GM21526 (cell line): Measurements from ENCODE around the gene GDF2.

ENCODE experiments used
- ATAC-seq: cut with Tn5 transposase; IDR thresholded peaks from one replicate; pipeline ENCODE4 v1.9.1; 2021; ENCODE audit warnings: moderate library complexity; ENCODE audit not compliant: unreplicated experiment, low FRiP score

Gene GDF2

GRCh38 chr10:47322300-47323061 is at the start of gene GDF2:
GDF2 (plus strand) TSS chr10:47322454; CDS start chr10:47322669, 215 bp downstream.
- no peak for ATAC-seq

GRCh38 chr10:47276071-47276470 is 46.2 kb upstream of the GDF2 start:
- no peak for ATAC-seq

- ATAC-seq: no peak
Observed at GRCh38 chr10:47276576-47277351, 45.5 kb upstream of the GDF2 start.

- ATAC-seq: no peak
Observed at GRCh38 chr10:47277352-47278151, 44.7 kb upstream of the GDF2 start.

GRCh38 chr10:47278152-47278473 is 44.1 kb upstream of the GDF2 start:
- ATAC-seq: no peak

GRCh38 chr10:47278720-47279119 is 43.5 kb upstream of the GDF2 start:
- ATAC-seq: no peak

GRCh38 chr10:47279276-47279675 is 43.0 kb upstream of the GDF2 start:
- no peak for ATAC-seq

GRCh38 chr10:47282005-47282656 is 40.1 kb upstream of the GDF2 start:
- ATAC-seq: no peak

- no peak for ATAC-seq
Observed at GRCh38 chr10:47282657-47283018, 39.6 kb upstream of the GDF2 start.

GRCh38 chr10:47283101-47283630 is 39.1 kb upstream of the GDF2 start:
- no peak for ATAC-seq

- ATAC-seq: no peak
Observed at GRCh38 chr10:47283848-47284247, 38.4 kb upstream of the GDF2 start.

- ATAC-seq: no peak
Observed at GRCh38 chr10:47285381-47286115, 36.7 kb upstream of the GDF2 start.

- no peak for ATAC-seq
Observed at GRCh38 chr10:47286116-47286505, 36.1 kb upstream of the GDF2 start.

GRCh38 chr10:47286591-47287315 is 35.5 kb upstream of the GDF2 start:
- ATAC-seq: no peak

GRCh38 chr10:47287365-47287802 is 34.9 kb upstream of the GDF2 start:
- ATAC-seq: no peak

- ATAC-seq: no peak
Observed at GRCh38 chr10:47287805-47288204, 34.4 kb upstream of the GDF2 start.

- ATAC-seq: no peak
Observed at GRCh38 chr10:47288236-47288635, 34.0 kb upstream of the GDF2 start.

- ATAC-seq: no peak
Observed at GRCh38 chr10:47288916-47289495, 33.2 kb upstream of the GDF2 start.

GRCh38 chr10:47289921-47290320 is 32.3 kb upstream of the GDF2 start:
- ATAC-seq: no peak
